Mammary epithelial cell (primary cell): ENCODE results near the gene ATXN1.

Experiments used
- EZH2 ChIP-seq: IDR thresholded peaks from 2 replicates; pipeline ENCODE4 v1.6.1; 2012; ENCODE audit warnings: low read length, inconsistent platforms, borderline replicate concordance
- TF ChIP-seq, protein P1 (sequence below), 2 donors: IDR thresholded peaks in 1 of 2; conservative IDR thresholded peaks in 1 of 2; 2 replicates each; pipeline ENCODE4 v1.5.1; 2011 to 2012; ENCODE audit warnings: inconsistent platforms in 2 of 2, low read length in 2 of 2, mild to moderate bottlenecking in 2 of 2, control low read depth in 1 of 2, low read depth in 1 of 2; ENCODE audit not compliant: insufficient read depth in 1 of 2; ENCODE audit errors: extremely low read depth in 1 of 2

DNA sequence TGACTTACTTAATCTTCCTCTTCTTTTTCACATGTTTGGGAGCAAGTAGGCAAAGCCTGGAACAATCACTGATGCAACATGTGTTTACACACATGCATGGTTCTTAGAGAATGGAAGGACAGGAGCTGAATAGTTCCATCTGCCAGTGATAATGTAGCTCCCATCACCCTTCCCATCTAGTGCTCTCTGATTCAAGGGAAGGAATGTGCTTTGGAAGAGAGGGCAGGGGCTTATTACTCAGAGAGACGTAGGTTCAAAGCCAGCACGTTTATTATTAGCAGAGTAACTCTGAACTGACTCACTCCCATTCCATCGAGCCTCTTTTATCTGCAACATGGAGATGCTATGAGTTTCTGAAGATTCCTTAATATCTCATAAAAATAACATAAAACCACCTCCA, 311.0 kb downstream of the ATXN1 start:
- TF ChIP-seq, protein P1, sequence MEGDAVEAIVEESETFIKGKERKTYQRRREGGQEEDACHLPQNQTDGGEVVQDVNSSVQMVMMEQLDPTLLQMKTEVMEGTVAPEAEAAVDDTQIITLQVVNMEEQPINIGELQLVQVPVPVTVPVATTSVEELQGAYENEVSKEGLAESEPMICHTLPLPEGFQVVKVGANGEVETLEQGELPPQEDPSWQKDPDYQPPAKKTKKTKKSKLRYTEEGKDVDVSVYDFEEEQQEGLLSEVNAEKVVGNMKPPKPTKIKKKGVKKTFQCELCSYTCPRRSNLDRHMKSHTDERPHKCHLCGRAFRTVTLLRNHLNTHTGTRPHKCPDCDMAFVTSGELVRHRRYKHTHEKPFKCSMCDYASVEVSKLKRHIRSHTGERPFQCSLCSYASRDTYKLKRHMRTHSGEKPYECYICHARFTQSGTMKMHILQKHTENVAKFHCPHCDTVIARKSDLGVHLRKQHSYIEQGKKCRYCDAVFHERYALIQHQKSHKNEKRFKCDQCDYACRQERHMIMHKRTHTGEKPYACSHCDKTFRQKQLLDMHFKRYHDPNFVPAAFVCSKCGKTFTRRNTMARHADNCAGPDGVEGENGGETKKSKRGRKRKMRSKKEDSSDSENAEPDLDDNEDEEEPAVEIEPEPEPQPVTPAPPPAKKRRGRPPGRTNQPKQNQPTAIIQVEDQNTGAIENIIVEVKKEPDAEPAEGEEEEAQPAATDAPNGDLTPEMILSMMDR (conservative IDR thresholded peaks at IDR 0.05 in 1 of 2, IDR thresholded peaks at IDR 0.05 in 1 of 2; ENCODE audit: extremely low read depth in 1 of 2, insufficient read depth in 1 of 2, low read depth in 1 of 2, low read length in 2 of 2) = no peak
- no peak for TF ChIP-seq EZH2
